ENCODE measurements around the gene LRRC8C. TPM values are rescaled to one million over a fixed set of nuclear protein-coding genes. Genes with fewer than 3 reads are reported as not detected.

Gene LRRC8C
- total RNA-seq, 1 donor from 2014 or later, result 5.5 TPM

DNA sequence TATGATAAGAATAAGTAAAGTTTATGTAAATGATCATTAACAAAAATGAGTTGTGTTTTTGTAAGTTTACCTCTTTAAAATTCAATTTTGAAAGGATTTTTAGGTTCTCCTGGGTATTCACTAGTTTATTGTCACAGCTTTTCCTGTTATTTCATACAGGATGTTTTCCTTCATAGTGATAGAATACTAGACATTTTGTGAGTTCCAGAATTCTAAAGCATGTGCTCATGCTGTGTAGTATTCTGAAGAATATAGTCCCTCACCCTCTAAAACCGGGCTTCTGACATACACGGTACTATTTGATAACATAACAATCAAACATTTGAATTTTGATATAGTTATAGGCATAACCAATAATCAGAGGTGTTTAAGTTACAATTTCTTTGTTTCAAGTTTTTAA, 10.7 kb downstream of the LRRC8C start:
- no peaks in the 10 kb centered on the region for H3K9me3 ChIP-seq (ENCODE audit: low read depth)
- no peak for DNase-seq (ENCODE audit: low spot score)
- H3K36me3 ChIP-seq, result peaks cover 6% of the 10 kb centered on the region
- Mint-ChIP-seq H3K4me3 (no peak overlapping the region), H3K27me3 (ENCODE audit: insufficient read depth, low read depth) (peaks cover 2% of the 10 kb centered on the region), H3K9me3 (peaks cover 12% of the 10 kb centered on the region), H3K4me1 (no peaks in the 10 kb centered on the region), H3K27ac (no peak overlapping the region), H3K36me3 (no peaks in the 10 kb centered on the region)
- H3K4me1 ChIP-seq, result no peaks in the 10 kb centered on the region
- H3K27ac ChIP-seq, result no peak overlapping the region
- no peak for TF ChIP-seq EZH2 (IDR thresholded peaks at IDR 0.05)
- TF ChIP-seq, protein P1, sequence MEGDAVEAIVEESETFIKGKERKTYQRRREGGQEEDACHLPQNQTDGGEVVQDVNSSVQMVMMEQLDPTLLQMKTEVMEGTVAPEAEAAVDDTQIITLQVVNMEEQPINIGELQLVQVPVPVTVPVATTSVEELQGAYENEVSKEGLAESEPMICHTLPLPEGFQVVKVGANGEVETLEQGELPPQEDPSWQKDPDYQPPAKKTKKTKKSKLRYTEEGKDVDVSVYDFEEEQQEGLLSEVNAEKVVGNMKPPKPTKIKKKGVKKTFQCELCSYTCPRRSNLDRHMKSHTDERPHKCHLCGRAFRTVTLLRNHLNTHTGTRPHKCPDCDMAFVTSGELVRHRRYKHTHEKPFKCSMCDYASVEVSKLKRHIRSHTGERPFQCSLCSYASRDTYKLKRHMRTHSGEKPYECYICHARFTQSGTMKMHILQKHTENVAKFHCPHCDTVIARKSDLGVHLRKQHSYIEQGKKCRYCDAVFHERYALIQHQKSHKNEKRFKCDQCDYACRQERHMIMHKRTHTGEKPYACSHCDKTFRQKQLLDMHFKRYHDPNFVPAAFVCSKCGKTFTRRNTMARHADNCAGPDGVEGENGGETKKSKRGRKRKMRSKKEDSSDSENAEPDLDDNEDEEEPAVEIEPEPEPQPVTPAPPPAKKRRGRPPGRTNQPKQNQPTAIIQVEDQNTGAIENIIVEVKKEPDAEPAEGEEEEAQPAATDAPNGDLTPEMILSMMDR (IDR thresholded peaks at IDR 0.05), result no peak
- TF ChIP-seq EZH2phosphoT487 (IDR thresholded peaks at IDR 0.05), result no peak
- H3F3A ChIP-seq (ENCODE audit: low read depth), result no peaks in the 10 kb centered on the region
- H2AFZ ChIP-seq (replicated peaks), result no peak overlapping the region
- H3K9ac ChIP-seq, result no peak overlapping the region
- no peak overlapping the region for H3K4me2 ChIP-seq
- H4K20me1 ChIP-seq (ENCODE audit: low read depth), result no peaks in the 10 kb centered on the region
- no peaks in the 10 kb centered on the region for H3K79me2 ChIP-seq (ENCODE audit: low read depth)
- H3K4me3 ChIP-seq, result no peak overlapping the region
- no peaks in the 10 kb centered on the region for H3K27me3 ChIP-seq

DNA sequence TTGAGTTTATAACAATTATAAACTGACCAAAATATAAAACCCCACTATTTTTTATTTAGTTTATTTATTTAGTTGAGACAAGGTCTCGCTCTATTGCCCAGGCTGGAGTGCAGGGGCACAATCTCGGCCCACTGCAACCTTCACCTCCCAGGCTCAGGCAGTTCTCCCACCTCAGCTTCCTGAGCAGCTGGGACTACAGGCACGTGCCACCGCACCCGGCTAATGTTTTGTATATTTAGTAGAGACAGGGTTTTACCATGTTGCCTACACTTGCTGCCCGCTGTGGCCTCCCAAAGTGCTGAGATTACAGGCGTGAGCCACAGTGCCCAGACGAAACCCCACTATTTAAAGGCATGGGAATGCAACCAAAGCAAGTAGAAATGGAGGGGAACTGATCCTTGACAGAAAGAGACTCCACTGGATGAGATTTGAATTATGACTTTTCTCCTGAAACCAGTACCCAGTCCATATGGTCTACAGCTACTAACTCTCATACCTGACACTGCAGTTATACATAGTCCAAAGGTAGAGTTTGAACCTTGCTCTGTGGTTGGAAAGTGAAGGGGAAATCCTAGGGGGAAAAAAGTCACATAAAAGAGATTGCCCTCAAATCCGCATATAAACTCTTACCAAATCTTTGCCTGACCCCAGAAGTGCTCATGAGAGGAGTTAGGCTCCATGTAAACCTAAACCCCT, 11.3 kb downstream of the LRRC8C start:
- no peak overlapping the region for H3K27ac Mint-ChIP-seq
- H3K4me3 ChIP-seq, result no peak overlapping the region

DNA sequence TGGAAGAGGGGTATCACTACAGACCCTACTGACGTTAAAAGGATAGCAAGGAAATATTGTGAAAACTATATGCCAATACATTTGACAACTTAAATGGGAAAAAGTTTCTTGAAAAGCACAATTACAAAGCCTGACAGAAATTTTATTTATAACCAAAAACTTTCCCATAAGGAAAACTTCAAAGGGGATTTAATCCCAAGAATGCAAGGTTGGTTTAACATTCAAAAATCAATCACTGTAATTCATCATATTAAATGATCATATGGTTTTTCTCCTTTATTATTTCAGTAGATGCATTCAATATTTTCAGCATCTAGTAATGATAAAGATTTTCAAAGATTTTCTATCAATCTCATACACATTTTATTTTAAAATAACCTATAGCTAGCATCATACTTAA, 13.3 kb downstream of the LRRC8C start:
- TF ChIP-seq EZH2 (IDR thresholded peaks at IDR 0.05), result no peak
- TF ChIP-seq, protein P1 (IDR thresholded peaks at IDR 0.05), result no peak
- TF ChIP-seq EZH2phosphoT487 (IDR thresholded peaks at IDR 0.05), result no peak
- H3K4me1 ChIP-seq, result no peaks in the 10 kb centered on the region
- no peaks in the 10 kb centered on the region for H3K27me3 ChIP-seq
- no peak overlapping the region for H3K4me3 ChIP-seq
- no peaks in the 10 kb centered on the region for H3F3A ChIP-seq (ENCODE audit: low read depth)
- no peaks in the 10 kb centered on the region for H4K20me1 ChIP-seq (ENCODE audit: low read depth)
- DNase-seq (ENCODE audit: low spot score), result no peak
- H3K36me3 Mint-ChIP-seq, result no peaks in the 10 kb centered on the region
- no peak overlapping the region for H3K9ac ChIP-seq
- H3K4me3 Mint-ChIP-seq, result no peak overlapping the region
- no peaks in the 10 kb centered on the region for H3K27me3 Mint-ChIP-seq (ENCODE audit: insufficient read depth, low read depth)
- peaks cover 6% of the 10 kb centered on the region for H3K36me3 ChIP-seq
- H3K27ac ChIP-seq, result no peak overlapping the region
- H3K9me3 ChIP-seq (ENCODE audit: low read depth), result no peaks in the 10 kb centered on the region
- no peak overlapping the region for H2AFZ ChIP-seq (replicated peaks)
- H3K27ac Mint-ChIP-seq, result no peak overlapping the region
- no peak overlapping the region for H3K4me2 ChIP-seq
- no peaks in the 10 kb centered on the region for H3K4me1 Mint-ChIP-seq
- peaks cover 12% of the 10 kb centered on the region for H3K9me3 Mint-ChIP-seq
- no peaks in the 10 kb centered on the region for H3K79me2 ChIP-seq (ENCODE audit: low read depth)

More for the DNA sequence above, 11.3 kb downstream of the LRRC8C start:
- Histone ChIP-seq H3F3A (ENCODE audit: low read depth) (no peaks in the 10 kb centered on the region), H3K27ac (no peak overlapping the region), H3K9me3 (ENCODE audit: low read depth) (no peaks in the 10 kb centered on the region), H3K9ac (no peak overlapping the region), H2AFZ (replicated peaks) (no peak overlapping the region), H3K79me2 (ENCODE audit: low read depth) (no peaks in the 10 kb centered on the region), H3K4me2 (no peak overlapping the region), H3K4me1 (no peaks in the 10 kb centered on the region), H3K36me3 (peaks cover 6% of the 10 kb centered on the region), H3K27me3 (no peaks in the 10 kb centered on the region), H4K20me1 (ENCODE audit: low read depth) (no peaks in the 10 kb centered on the region)
- Mint-ChIP-seq H3K27me3 (ENCODE audit: insufficient read depth, low read depth) (no peaks in the 10 kb centered on the region), H3K4me1 (no peaks in the 10 kb centered on the region), H3K36me3 (no peaks in the 10 kb centered on the region), H3K9me3 (peaks cover 12% of the 10 kb centered on the region), H3K4me3 (no peak overlapping the region)
- TF ChIP-seq EZH2 (IDR thresholded peaks at IDR 0.05) (no peak), EZH2phosphoT487 (IDR thresholded peaks at IDR 0.05) (no peak)
- TF ChIP-seq, protein P1 (IDR thresholded peaks at IDR 0.05), result no peak
- DNase-seq (ENCODE audit: low spot score), result no peak
